HG03095 (cell line): Measurements from ENCODE around the gene HDAC9.
"Not testable (repeated sequence)": the region's sequence is repeated elsewhere in the genome, so short reads cannot be mapped to it uniquely, and the experiment has no call there.

Experiments used
- ATAC-seq: cut with Tn5 transposase; IDR thresholded peaks from one replicate; pipeline ENCODE4 v1.9.1; 2021; ENCODE audit warnings: moderate library complexity; ENCODE audit not compliant: unreplicated experiment

HDAC9 gene

DNA sequence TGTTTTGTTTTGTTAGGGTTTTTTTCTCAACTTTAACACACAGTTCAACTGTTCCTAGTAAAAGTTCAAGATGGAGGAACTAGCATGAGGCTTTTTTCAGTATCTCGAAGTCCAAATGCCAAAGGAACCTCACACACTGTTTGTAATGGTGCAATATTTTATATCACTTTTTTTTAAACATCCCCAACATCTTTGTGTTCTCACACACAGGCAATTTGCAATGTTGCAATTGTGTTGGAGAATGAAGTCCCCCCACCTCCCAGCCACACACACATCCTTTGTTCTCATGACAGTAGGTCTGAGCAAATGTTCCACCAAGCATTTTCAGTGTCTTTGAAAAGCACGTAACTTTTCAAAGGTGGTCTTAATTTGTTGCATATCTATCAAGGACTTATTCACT lies 501.0 kb downstream of the HDAC9 start:
- ATAC-seq: no peak

DNA sequence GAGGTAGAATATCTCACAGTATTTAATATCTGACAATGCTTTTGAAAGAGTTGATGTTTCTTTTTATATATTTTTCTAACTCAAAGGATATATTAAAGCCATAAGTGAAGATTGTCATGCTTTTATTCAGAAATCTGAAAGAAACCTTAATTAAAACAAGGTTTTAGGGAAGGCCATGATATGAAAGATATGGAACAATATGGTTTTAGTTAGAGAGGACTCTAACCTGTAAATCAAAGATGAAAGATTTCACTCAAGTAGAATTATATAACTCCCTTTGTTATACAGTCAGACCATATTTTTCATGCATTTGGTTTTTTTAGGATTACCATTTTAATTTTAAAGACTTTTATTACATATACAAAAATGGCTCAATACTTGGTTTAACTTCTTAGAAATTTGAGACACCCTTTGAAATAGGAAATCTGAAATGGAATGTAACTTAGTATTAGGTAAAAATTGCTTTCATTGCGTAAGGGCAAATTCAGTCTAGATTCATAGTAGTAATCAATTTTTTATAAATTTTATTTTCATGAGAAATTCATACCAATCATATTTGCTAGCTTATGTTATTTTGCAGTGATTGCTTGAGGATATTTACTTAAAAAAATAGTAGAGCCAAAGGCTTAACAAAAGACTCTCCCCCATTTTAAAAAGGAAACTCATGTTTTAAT lies 502.1 kb downstream of the HDAC9 start:
- ATAC-seq: no peak

DNA sequence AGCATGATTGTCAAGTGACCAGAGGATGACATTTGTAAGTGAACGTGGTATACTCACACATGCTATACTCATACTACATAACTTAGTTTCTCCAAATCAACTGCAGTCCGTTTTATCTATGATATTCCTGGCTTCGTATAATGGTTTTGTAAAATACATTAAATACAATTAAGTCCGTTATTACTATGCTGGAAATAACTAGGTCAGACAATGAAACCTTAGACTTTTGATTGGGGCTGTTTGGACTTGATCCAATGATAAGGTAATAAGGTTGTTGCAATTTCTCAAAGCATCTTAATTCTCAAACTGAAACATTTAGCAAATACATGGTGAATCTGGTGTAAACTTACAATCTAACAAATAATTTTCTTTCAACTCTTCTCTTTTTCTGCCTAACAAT lies 504.9 kb downstream of the HDAC9 start:
- no peak for ATAC-seq

DNA sequence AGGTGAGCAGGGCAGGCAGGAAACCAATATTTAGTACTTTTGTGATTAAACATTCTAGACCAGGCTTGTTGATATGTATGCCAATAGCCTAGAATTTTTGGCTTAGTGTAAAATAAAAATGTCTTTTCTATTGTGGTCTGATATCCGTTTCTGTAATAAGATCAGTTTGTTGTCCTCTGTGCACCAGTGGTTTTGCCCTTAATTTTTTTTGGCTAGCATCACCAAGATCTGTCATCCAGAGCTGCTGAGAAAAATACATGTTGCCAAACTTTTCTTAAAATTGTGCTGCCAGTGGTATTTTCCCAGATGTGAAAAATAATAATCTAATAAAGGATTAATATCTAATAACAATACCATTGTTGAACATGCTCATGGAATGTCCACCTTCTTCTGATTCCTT lies 506.3 kb downstream of the HDAC9 start:
- ATAC-seq: no peak

DNA sequence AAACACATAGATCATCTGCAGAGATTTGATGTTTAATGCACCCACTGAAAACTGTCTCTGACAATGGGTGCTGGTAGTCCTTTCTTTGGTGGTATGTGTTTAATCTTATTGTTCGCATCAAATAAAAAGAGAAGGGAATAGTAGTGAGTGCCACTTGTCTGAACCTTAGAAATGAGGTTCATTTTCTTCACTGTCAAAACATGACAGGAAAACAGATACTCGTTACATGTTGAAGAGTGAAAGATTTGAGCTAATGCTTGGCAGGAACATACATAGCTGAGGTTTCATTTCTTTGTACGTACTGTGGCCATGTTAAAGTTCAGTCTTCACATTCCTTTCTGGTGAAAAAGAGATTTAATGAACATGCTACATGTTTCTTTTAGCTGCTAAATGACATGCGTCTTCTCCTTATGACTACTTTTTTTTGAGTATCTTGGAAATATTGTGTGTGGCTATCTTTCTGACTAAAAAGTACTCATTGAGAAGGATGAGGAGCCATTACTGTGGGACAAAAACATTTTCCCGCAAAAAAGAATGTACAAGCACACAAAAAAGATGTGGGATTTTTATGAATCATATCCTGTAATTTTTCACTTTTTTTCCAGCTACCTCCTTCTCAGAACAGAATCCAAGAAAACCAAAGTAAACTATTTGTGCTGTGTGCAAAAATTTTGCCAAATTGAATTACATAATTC lies 513.8 kb downstream of the HDAC9 start:
- no peak for ATAC-seq

DNA sequence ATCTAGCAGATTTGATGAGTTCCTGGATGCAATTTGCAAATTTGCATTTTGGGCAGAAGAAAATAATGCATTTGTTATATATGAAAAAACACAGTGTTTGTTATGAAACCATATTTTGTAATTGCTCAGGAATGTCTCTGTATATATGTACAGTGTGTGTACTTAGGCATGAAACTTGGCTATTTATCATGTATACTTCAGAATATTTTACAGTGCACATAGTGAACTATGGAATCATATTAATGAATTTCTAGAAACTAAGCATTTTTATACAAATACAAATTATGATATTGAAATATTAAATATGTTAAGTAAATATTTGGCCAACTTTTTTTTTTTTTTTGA lies 514.4 kb downstream of the HDAC9 start:
- ATAC-seq: no peak

DNA sequence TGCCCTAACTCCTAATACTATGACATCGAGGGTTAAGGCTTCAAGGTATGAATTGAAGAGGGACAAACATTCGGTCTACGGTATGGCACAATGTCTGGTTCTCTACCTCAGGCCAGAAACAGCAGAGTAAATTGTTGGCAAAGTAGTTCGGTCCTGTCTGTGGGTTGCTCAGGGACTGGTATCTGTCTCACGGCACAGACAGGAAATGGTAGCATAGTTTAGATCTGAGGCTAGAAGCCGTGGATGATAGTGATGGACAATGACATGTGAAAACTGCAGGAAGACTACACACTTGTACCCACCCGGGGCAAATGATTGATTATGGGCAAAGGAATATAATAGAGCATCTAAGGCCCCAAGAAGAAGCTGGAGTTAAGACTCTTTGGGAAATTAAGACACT lies 515.7 kb downstream of the HDAC9 start:
- no peak for ATAC-seq

DNA sequence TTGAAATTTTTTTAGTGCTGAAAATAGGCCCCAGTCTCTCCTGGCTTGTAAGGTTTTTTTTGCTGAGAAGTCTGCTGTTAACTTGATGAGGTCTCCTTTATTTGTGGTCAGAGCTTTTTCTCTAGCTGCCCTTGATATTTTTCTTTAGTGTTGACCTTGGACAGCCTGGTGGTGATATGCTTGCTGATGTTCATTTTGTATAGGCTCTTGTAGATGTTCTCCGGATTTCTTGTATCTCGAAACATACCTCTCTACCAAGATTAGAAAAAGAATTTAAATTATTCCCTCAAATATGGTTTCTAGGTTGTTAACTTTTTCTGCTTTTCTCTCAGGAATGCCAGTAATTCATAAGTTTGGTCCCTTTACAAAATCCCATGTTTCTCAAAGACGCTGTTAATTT lies 519.5 kb downstream of the HDAC9 start:
- ATAC-seq: no peak

DNA sequence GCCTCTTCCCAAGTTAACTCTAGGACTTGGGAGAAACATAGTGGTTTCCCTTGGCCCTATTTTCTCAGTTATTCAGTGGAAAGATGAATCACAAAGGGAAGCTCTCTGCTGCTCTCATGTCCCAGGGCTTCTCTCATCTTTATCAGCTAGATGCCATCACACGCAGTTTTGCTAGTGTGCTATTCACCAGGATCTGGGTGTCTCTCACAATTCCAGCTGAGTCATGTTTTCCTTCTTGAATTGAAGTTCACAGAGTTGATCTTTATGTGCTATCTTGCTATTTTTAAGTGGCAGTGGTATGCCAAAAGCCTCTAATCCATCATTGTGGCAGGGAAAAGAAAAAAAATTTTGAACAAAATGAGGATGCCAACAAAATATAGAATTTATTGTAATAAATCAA lies 520.6 kb downstream of the HDAC9 start:
- ATAC-seq: no peak

DNA sequence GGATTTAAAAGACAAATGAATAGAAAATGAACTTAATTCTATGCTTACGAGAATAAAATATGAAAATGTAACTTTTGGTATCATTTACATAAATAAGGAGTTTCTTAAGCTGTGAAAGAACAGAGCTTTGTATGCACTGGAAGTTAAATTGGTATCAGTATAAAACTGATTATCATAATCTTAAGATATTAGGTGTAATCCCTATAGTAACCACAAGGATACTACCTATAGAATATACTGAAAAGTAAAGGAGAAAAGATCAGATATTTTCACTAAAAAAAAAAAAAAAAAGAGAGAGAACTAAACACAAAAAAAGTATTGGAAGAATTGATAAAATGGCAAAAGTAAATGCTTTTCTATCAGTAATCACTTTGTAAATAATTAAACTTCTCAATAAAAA lies 521.8 kb downstream of the HDAC9 start:
- no peak for ATAC-seq

DNA sequence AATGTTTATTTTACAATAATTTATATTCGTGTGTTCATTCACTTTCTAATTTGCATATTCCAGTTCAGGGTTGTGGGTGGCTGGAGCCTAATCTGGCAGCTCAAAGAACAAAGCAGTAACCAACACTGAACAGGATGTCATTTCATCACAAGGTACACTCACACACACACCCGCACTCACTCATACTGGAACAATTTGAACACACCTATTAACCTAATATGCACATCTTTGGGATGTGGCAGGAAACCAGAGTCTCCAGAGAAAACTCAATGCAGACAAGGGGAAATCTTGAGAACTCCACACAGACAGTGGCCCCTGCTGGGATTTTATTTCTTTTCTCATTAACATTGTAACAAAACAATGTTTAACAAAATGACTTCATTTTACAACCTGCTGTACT lies 524.5 kb downstream of the HDAC9 start:
- no peak for ATAC-seq

DNA sequence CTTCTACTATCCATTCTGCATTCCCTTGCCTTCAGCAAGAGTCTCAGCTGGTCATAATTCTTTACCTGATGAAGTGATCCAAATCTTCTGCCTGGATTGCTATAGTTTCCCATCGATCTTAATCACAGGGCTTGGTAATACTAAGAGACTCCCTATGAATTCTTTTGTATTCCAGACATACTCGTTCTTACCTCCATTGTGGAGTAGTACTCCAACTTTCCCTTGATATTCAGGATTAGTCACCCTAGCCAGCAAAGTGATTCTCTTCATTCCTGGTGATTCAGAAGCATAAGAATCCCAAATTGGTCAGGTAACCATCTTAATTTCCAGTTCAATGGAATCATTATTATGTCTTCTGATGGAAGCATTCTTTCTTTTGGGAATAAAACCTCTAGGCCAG lies 525.2 kb downstream of the HDAC9 start:
- no peak for ATAC-seq

DNA sequence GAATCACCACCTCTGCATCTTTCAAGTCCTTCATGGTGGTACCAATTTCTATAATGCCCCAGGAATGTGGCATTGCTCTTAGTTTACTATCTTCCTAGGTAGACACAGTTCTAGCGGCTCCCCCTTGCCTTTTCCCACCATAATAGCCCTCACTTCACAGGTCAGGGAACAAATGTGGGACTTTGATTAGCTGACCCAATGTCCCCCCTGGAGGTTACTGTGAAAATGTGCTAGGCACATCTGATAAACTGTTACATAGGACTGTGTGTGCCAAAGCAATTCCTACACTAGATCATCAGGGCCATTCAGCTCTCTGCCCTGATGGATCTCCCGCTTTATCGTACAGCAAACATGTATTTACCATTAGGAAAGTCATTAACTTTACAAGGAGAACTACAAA lies 527.9 kb downstream of the HDAC9 start:
- no peak for ATAC-seq

DNA sequence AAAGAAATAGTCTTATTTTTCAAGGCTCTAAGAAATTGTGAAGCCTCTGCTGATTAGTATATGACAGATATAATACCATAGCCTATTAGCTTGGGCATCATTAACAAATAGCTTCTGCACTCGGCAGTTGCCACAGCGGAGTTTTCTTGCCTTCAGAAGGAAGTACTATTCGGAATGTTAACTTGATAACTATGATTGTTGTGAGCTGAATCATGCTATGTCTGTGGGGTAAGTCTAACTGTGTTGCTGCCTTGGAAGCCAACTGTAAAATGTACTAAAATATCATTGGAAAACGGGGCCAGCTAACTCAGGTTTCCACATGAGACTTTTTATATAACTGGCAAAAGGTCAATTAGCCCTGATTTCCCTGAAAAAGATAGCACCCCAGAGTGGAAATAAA lies 528.7 kb downstream of the HDAC9 start:
- no peak for ATAC-seq

DNA sequence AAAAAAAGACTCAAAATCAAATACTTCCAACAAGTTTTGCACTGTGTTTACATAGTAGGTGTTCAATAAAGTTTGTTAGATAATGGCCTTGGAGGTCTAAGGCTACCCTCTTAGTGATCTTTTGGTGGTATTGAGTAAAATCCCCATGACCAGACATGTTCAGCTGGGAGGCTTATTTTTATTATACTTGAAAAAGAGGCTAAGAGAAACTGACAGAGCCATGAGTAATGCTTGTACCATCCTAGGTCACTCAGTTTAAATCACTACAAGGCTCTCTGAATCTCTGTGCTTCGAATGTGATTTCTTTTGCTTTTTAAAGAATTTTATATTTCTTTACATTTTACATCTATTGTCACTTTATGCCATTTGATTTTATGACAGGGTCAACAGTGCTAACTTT lies 531.3 kb downstream of the HDAC9 start:
- no peak for ATAC-seq

DNA sequence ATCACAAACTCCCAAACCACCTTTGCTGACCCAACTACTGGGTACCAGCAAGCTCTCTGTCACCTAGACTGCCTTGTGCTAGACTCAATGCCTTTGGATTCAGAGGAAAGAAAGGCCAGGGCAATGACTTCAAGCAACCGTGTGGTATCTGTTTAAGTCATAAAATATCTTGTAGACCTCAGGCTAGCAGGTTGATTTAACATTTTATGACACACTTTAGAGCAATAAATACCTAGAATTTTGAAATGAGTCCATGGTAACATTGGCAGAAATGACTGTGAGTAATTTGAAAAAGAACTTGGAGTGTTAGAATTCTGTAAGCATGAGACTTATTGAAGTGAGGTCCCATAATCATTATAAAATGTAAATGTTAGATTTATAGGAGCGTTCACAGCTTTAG lies 534.7 kb downstream of the HDAC9 start:
- no peak for ATAC-seq

DNA sequence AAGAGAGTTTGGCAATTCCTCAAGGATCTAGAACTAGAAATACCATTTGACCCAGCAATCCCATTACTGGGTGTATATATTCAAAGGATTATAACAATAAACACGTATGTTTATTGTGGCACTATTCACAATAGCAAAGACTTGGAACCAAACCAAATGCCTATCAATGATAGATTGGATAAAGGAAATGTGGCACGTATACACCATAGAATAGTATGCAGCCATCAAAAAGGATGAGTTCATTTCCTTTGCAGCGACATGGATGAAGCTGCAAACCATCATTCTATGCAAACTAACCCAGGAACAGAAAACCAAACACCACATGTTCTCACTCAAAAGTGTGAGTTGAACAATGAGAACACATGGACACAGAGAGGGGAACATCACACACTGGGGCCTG lies 537.4 kb downstream of the HDAC9 start:
- ATAC-seq: not testable (repeated sequence)

DNA sequence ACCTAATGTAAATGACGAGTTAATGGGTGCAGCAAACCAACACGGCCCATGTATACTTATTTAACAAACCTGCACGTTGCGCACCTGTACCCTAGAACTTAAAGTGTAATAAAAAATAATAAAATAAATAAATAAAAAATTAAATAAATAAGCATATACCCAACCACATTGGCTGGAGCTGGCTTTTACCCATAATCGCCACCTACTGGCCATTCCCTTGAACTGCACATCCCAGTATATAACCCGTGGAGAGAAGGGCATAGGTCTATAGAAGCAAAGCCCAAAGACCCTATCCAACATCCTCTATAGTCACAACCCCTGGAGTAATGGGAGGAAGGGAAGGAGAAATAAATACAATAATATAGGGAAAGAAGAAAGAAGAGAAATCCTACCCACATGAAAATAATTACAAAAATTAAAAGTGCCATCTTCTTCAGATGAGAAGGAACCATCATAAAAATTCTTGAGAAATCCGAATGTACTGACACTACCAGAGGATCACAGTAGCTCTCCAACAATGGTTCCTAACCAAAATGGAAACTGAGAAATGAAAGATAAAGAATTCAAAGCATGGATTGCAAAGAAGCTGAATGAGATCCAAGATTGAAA lies 556.3 kb downstream of the HDAC9 start:
- ATAC-seq: peak; percentile 96
